ENCODE measurements around the gene PRELID1.
A peak's percentile ranks its signal among the peaks of the same experiment; 100 is the strongest.

The PRELID1 gene

DNA sequence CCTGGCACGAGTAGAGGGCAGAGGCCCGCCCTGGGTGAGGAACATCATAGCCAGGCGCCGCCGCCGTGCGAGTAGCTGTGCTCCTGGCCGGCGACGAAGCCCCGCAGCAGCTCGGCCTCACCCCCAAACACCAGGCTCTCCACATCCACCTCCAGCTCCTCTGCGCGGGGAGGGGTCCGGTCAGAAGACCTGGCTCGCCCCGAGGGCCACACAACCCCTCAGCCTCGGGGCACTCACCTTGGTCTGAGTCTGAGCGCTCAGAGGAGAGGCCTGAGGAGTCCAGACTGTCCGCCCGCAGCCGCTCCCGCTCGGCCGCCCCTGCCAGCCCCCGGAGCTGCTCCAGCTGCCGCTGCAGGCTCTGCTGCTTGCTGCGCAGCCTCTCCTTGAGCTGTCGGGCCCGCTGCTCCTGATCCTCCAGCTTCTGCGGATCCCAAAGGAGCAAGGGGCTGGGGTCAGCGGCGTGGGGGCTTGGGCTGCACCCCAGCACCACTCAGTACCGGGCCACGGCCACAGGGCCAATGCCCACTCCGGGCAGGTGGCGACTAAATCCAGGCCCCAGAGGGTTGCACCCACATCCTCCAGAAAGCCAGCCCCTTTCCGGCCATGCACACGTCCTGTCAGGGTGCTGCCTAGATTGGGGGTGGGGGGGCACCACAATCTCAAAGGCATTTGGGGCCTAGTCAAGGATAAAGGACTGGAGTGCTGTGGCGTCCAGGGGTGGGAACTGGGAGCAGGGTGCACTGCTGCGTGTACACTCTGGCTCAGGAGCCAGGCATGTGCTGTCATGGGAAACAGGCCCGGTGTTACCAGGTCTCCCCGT, 4.2 kb downstream of the PRELID1 start:
- whole genome bisulfite sequencing, 2 donors (ENCODE audit: extremely low coverage in 2 of 2, insufficient read length in 2 of 2, insufficient replicate concordance in 1 of 2), result no CpG with 5 or more reads among the region's 43 CpGs
- Histone ChIP-seq H3K4me2 (ENCODE audit: insufficient read depth, low read length, poor library complexity, severe bottlenecking) (no peak overlapping the region), H3K36me3 (replicated peaks in 1 of 2; ENCODE audit: control insufficient read depth in 2 of 2, insufficient read depth in 2 of 2, low read length in 2 of 2) (peaks cover 19 to 57% of the 10 kb centered on the region in 2 donors), H2AK5ac (ENCODE audit: low read depth, low read length) (no peak overlapping the region), H3K14ac (ENCODE audit: low read length) (no peak overlapping the region), H3K9me3 (replicated peaks in 1 of 2; ENCODE audit: control insufficient read depth in 2 of 2, insufficient read depth in 1 of 2, low read depth in 1 of 2, low read length in 2 of 2) (no peaks in the 10 kb centered on the region), H3K18ac (ENCODE audit: low read length) (no peak overlapping the region), H3K4me3 (ENCODE audit: low read length in 2 of 2) (no peak overlapping the region), H2BK5ac (ENCODE audit: low read length) (no peak overlapping the region), H4K8ac (ENCODE audit: low read depth, low read length) (no peak overlapping the region), H2BK15ac (ENCODE audit: low read length) (no peak overlapping the region), H2BK12ac (ENCODE audit: low read length) (no peak overlapping the region), H3K4ac (ENCODE audit: low read length) (no peak overlapping the region), H3K27me3 (ENCODE audit: control insufficient read depth in 3 of 3, insufficient read depth in 3 of 3, low read depth in 1 of 3, low read length in 3 of 3) (peaks cover 0 to 6% (median 0%) of the 10 kb centered on the region in 3 experiments), H3K23ac (ENCODE audit: low read depth, low read length, poor library complexity) (peak overlapping the region; percentile 67), H2AFZ (ENCODE audit: low read length) (no peak overlapping the region), H4K91ac (ENCODE audit: low read depth, low read length, poor library complexity) (no peak overlapping the region), H3K79me1 (ENCODE audit: low read depth, low read length) (peaks cover 14% of the 10 kb centered on the region), H3K4me1 (ENCODE audit: control insufficient read depth in 2 of 2, insufficient read depth in 1 of 2, low read depth in 1 of 2, low read length in 2 of 2) (peaks cover 15 to 21% of the 10 kb centered on the region in 2 donors), H3K27ac (replicated peaks; ENCODE audit: low read length) (no peak overlapping the region), H2BK120ac (ENCODE audit: low read depth, low read length) (no peak overlapping the region), H3K9ac (ENCODE audit: low read depth, low read length, poor library complexity) (peak overlapping the region; percentile 50)
- DNase-seq (ENCODE audit: low spot score), result no peak

DNA sequence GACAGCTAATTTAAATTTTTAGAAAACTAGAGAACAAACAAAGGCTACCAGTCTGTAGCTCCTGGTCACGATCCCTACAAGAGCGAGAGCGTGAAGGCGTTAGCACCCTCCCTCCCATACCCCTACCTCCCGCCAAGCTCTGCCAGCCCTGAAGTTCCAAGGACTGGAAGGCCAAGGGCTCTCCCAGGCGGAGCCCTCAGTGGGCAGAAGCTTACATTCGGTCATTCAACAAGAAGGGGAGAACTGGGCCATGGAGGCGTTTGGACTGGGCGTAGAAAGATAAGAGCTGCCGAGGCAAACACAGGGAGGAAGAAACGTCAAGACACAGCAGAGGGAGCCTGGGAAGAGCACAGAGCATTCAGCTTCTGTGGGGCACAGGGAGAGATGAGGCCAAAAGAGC, 5.1 kb downstream of the PRELID1 start:
- no peak overlapping the region for H2BK15ac ChIP-seq (ENCODE audit: low read length)
- H3K4me1 ChIP-seq (ENCODE audit: control insufficient read depth in 2 of 2, insufficient read depth in 1 of 2, low read depth in 1 of 2, low read length in 2 of 2), result peaks cover 17 to 21% of the 10 kb centered on the region in 2 donors
- H3K23ac ChIP-seq (ENCODE audit: low read depth, low read length, poor library complexity), result no peak overlapping the region
- peaks cover 0 to 1% (median 0%) of the 10 kb centered on the region in 3 experiments for H3K27me3 ChIP-seq (ENCODE audit: control insufficient read depth in 3 of 3, insufficient read depth in 3 of 3, low read depth in 1 of 3, low read length in 3 of 3)
- no peak overlapping the region for H2BK120ac ChIP-seq (ENCODE audit: low read depth, low read length)
- H3K14ac ChIP-seq (ENCODE audit: low read length), result no peak overlapping the region
- H2BK5ac ChIP-seq (ENCODE audit: low read length), result no peak overlapping the region
- H2BK12ac ChIP-seq (ENCODE audit: low read length), result no peak overlapping the region
- H3K9me3 ChIP-seq (replicated peaks in 1 of 2; ENCODE audit: control insufficient read depth in 2 of 2, insufficient read depth in 1 of 2, low read depth in 1 of 2, low read length in 2 of 2), result no peaks in the 10 kb centered on the region
- peaks cover 19 to 57% of the 10 kb centered on the region in 2 donors for H3K36me3 ChIP-seq (replicated peaks in 1 of 2; ENCODE audit: control insufficient read depth in 2 of 2, insufficient read depth in 2 of 2, low read length in 2 of 2)
- DNase-seq (ENCODE audit: low spot score), result no peak
- no peak overlapping the region for H3K18ac ChIP-seq (ENCODE audit: low read length)
- no peak overlapping the region for H2AK5ac ChIP-seq (ENCODE audit: low read depth, low read length)
- no peak overlapping the region for H3K4me3 ChIP-seq (ENCODE audit: low read length in 2 of 2)
- peaks cover 11% of the 10 kb centered on the region for H3K79me1 ChIP-seq (ENCODE audit: low read depth, low read length)
- H4K91ac ChIP-seq (ENCODE audit: low read depth, low read length, poor library complexity), result no peak overlapping the region
- H3K27ac ChIP-seq (replicated peaks; ENCODE audit: low read length), result no peak overlapping the region
- H3K4me2 ChIP-seq (ENCODE audit: insufficient read depth, low read length, poor library complexity, severe bottlenecking), result no peak overlapping the region
- no CpG with 5 or more reads among the region's 11 CpGs for WGBS, 2 donors (ENCODE audit: extremely low coverage in 2 of 2, insufficient read length in 2 of 2, insufficient replicate concordance in 1 of 2)
- H3K9ac ChIP-seq (ENCODE audit: low read depth, low read length, poor library complexity), result no peak overlapping the region
- H3K4ac ChIP-seq (ENCODE audit: low read length), result no peak overlapping the region
- no peak overlapping the region for H2AFZ ChIP-seq (ENCODE audit: low read length)
- H4K8ac ChIP-seq (ENCODE audit: low read depth, low read length), result no peak overlapping the region

DNA sequence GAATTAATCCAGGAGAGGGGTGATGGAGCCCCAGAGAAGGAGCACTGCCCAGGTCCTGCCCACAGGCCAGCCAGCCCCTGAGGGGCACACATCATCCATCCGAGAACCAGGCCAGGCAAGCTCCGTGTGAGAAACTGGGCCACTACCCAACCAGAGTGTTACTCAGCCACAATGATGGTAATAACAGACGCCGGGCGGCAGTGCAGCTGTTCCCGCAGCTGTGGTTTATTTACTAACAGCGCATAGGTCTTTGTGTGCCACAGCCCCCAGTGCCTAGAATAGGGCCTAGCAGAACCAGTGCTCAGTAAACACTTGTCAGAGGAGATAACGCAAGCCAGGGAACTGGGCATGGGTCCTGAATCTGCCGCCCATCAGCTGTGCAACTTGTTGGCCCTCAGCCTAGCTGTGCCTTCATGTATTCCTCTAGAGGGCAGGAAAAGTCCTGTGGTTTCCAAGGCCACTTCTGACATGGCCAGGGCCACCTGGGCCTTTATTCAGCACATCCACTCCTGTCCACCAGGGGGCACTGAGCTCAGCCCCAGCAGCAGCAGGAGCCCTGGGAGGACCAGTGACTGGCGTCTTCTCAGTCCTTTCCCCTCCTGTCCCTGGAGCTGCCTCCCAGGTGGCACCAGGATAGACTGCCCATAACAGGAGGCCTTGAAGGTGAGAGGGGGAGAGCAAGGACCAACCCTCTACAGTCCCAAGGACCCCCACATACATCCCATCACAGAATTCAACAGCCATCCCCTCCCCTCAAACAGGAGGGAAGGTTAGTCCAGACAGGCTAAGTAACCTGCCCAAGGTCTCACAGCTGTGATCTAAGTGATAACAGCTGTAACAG, 6.0 kb downstream of the PRELID1 start:
- H2AK5ac ChIP-seq (ENCODE audit: low read depth, low read length), result no peak overlapping the region
- peak; percentile 68 for DNase-seq (ENCODE audit: low spot score)
- WGBS, 2 donors (ENCODE audit: extremely low coverage in 2 of 2, insufficient read length in 2 of 2, insufficient replicate concordance in 1 of 2), result no CpG with 5 or more reads among the region's 10 CpGs
- H2BK12ac ChIP-seq (ENCODE audit: low read length), result no peak overlapping the region
- no peak overlapping the region for H3K18ac ChIP-seq (ENCODE audit: low read length)
- no peak overlapping the region for H3K23ac ChIP-seq (ENCODE audit: low read depth, low read length, poor library complexity)
- H3K27me3 ChIP-seq (ENCODE audit: control insufficient read depth in 3 of 3, insufficient read depth in 3 of 3, low read depth in 1 of 3, low read length in 3 of 3), result peaks cover 0 to 1% (median 0%) of the 10 kb centered on the region in 3 experiments
- H3K4me2 ChIP-seq (ENCODE audit: insufficient read depth, low read length, poor library complexity, severe bottlenecking), result no peak overlapping the region
- H3K9ac ChIP-seq (ENCODE audit: low read depth, low read length, poor library complexity), result peak overlapping the region; percentile 50
- H3K36me3 ChIP-seq (replicated peaks in 1 of 2; ENCODE audit: control insufficient read depth in 2 of 2, insufficient read depth in 2 of 2, low read length in 2 of 2), result peaks cover 19 to 56% of the 10 kb centered on the region in 2 donors
- no peak overlapping the region for H2BK15ac ChIP-seq (ENCODE audit: low read length)
- no peak overlapping the region for H4K91ac ChIP-seq (ENCODE audit: low read depth, low read length, poor library complexity)
- H2BK120ac ChIP-seq (ENCODE audit: low read depth, low read length), result no peak overlapping the region
- no peak overlapping the region for H3K4ac ChIP-seq (ENCODE audit: low read length)
- no peaks in the 10 kb centered on the region for H3K9me3 ChIP-seq (replicated peaks in 1 of 2; ENCODE audit: control insufficient read depth in 2 of 2, insufficient read depth in 1 of 2, low read depth in 1 of 2, low read length in 2 of 2)
- no peak overlapping the region for H3K14ac ChIP-seq (ENCODE audit: low read length)
- H2AFZ ChIP-seq (ENCODE audit: low read length), result no peak overlapping the region
- H3K79me1 ChIP-seq (ENCODE audit: low read depth, low read length), result peaks cover 5% of the 10 kb centered on the region
- peaks cover 14 to 20% of the 10 kb centered on the region in 2 donors for H3K4me1 ChIP-seq (ENCODE audit: control insufficient read depth in 2 of 2, insufficient read depth in 1 of 2, low read depth in 1 of 2, low read length in 2 of 2)
- no peak overlapping the region for H4K8ac ChIP-seq (ENCODE audit: low read depth, low read length)
- H3K4me3 ChIP-seq (ENCODE audit: low read length in 2 of 2), result peak overlapping the region in 1 of 2 donors; percentile 98
- no peak overlapping the region for H2BK5ac ChIP-seq (ENCODE audit: low read length)
- H3K27ac ChIP-seq (replicated peaks; ENCODE audit: low read length), result no peak overlapping the region

DNA sequence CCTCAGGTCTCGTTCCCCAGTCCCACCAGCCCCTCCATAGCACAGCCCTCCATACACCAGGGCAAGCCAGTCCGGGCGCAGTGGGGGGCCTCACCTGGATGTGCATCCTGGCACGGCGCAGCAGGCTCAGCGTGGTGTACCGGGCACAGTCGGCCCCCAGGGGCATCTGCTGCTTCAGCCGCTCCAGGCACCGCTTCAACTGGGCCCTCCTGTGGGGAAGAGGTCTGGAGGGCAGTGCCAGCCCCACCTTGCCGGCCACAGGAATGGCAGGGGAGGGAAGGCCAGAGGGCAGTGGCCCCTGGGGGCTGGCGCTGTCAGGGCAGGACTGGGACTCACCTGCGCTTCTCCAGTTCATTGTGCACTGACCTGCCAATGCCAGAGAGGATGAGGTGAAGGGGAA, 6.7 kb downstream of the PRELID1 start:
- DNase-seq (ENCODE audit: low spot score), result no peak
- Histone ChIP-seq H3K27me3 (ENCODE audit: control insufficient read depth in 3 of 3, insufficient read depth in 3 of 3, low read depth in 1 of 3, low read length in 3 of 3) (peaks cover 0 to 1% (median 0%) of the 10 kb centered on the region in 3 experiments), H2BK15ac (ENCODE audit: low read length) (no peak overlapping the region), H3K9me3 (replicated peaks in 1 of 2; ENCODE audit: control insufficient read depth in 2 of 2, insufficient read depth in 1 of 2, low read depth in 1 of 2, low read length in 2 of 2) (no peaks in the 10 kb centered on the region), H3K18ac (ENCODE audit: low read length) (no peak overlapping the region), H3K4me3 (ENCODE audit: low read length in 2 of 2) (peak overlapping the region in 1 of 2 donors; percentile 98), H2BK5ac (ENCODE audit: low read length) (no peak overlapping the region), H3K9ac (ENCODE audit: low read depth, low read length, poor library complexity) (peak overlapping the region; percentile 74), H2AK5ac (ENCODE audit: low read depth, low read length) (peak overlapping the region; percentile 37), H4K91ac (ENCODE audit: low read depth, low read length, poor library complexity) (no peak overlapping the region), H4K8ac (ENCODE audit: low read depth, low read length) (no peak overlapping the region), H3K4me2 (ENCODE audit: insufficient read depth, low read length, poor library complexity, severe bottlenecking) (no peak overlapping the region), H2BK120ac (ENCODE audit: low read depth, low read length) (no peak overlapping the region), H3K23ac (ENCODE audit: low read depth, low read length, poor library complexity) (peak overlapping the region; percentile 25), H2BK12ac (ENCODE audit: low read length) (no peak overlapping the region), H3K27ac (replicated peaks; ENCODE audit: low read length) (no peak overlapping the region), H3K36me3 (replicated peaks in 1 of 2; ENCODE audit: control insufficient read depth in 2 of 2, insufficient read depth in 2 of 2, low read length in 2 of 2) (peaks cover 14 to 48% of the 10 kb centered on the region in 2 donors), H3K4ac (ENCODE audit: low read length) (no peak overlapping the region), H2AFZ (ENCODE audit: low read length) (no peak overlapping the region), H3K14ac (ENCODE audit: low read length) (no peak overlapping the region), H3K4me1 (ENCODE audit: control insufficient read depth in 2 of 2, insufficient read depth in 1 of 2, low read depth in 1 of 2, low read length in 2 of 2) (peaks cover 12 to 16% of the 10 kb centered on the region in 2 donors), H3K79me1 (ENCODE audit: low read depth, low read length) (peaks cover 5% of the 10 kb centered on the region)
- WGBS, 2 donors (ENCODE audit: extremely low coverage in 2 of 2, insufficient read length in 2 of 2, insufficient replicate concordance in 1 of 2), result no CpG with 5 or more reads among the region's 13 CpGs

All from neuronal stem cell (in vitro differentiated cells).